Measurements from ENCODE around the gene PHF11. TPM values are rescaled to one million over a fixed set of nuclear protein-coding genes. Genes with fewer than 3 reads are reported as not detected.

Gene PHF11
- total RNA-seq, 1 experiment from 2014 or later, result 8.8 TPM

DNA sequence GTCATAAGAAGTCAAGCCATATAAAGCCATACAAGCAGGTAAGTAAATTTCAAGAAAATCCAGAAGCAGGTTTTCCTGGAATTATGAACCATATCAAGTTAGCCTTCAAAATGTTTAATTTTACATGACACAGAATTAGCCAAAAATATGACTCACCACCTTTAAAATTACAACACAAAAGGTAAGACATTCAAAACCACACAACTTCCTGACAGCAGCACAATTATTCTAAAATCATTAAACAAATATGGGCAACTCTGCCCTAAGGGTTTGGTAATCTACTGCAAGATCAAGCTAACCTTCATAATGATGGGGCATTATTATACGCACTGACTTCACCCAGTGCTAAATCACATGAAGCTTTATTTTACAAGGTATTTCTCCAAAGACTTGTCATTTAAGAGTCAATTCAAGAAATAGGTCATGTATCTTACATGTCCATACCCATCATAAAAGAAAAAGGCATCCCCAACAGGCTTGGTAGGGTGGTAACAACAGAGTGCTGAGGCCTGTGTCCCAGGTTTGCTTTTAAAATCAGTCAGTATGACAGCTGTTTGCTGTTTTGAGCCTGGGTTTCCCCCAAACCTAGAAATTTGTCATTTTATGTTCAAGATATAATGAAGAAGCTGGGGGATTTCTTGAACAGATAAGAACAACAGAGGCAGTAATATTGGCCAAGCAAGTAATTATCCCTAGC lies 74.4 kb downstream of the PHF11 start:
- in situ Hi-C loops (cut with HindIII; ENCODE audit: low pct_unique_long_range_greater_than_20kb, low sequenced_read_pairs), result no loop called here
- no peak for DNase-seq (ENCODE audit: low read depth)

DNA sequence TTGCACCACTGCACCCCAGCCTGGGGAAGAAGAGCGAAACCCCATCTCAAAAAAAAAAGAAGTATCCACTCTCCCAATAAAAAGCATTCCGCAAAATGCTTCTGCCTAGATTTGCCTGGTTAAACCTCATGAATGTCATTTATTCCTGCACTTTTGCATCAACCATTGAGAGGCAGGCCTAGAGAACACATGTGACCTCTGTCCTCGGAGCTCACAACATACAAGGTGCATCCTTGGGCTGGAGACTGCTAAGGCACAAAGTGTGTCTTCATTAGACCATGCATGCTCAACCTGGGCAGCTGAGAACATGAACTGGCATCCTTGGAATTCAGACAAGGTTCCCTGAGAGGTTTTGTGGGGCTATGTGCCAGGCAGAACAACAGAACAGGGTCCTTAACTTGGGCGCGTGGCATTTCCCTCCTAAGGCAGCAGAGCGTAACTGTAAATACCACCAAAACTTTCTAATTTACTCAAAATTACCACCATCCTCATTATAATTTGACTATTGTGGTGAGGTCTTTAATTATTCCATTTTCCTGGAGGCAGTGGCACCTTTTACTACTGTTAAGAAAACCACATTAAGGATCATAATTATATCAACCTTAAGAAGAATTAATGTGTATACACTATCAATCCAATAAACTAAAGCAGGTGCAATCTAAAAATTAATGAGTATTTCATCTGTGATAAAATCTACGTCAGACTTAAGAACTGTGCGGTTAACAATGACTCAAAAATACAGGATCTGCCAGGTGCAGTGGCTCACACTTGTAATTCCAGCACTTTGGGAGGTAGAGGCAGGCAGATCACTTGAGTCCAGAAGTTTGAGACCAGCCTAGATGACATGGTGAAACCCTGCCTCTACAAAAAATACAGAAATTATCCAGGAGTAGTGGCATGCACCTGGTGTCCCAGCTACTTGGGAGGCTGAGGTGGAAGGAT lies 75.8 kb downstream of the PHF11 start:
- in situ Hi-C loops (cut with HindIII; ENCODE audit: low pct_unique_long_range_greater_than_20kb, low sequenced_read_pairs), result no loop called here
- no peak for DNase-seq (ENCODE audit: low read depth)

Other genes starting within 250 kb of the PHF11 start
- gene CDADC1, start 248.0 kb upstream of the PHF11 start, total RNA-seq (2014; rRNA removed; shearing (Covaris generic); ENCODE audit: low replicate concordance), result 1.0 and 2.5 TPM in 2 replicates
- gene CAB39L, start 51.9 kb upstream of the PHF11 start, total RNA-seq (2014; rRNA removed; shearing (Covaris generic); ENCODE audit: low replicate concordance), result 0.98 and 11.9 TPM in 2 replicates
- gene SETDB2, start 51.7 kb upstream of the PHF11 start, total RNA-seq (2014; rRNA removed; shearing (Covaris generic); ENCODE audit: low replicate concordance), result 2.1 and 4.1 TPM in 2 replicates
- gene RCBTB1, start 89.6 kb downstream of the PHF11 start, total RNA-seq (2014; rRNA removed; shearing (Covaris generic); ENCODE audit: low replicate concordance), result 0.91 and 1.7 TPM in 2 replicates
- gene ARL11, start 132.6 kb downstream of the PHF11 start, total RNA-seq (2014; rRNA removed; shearing (Covaris generic); ENCODE audit: low replicate concordance), result 0.06 TPM in 1 of 2 replicates, not detected in the other
- 177 and 198 TPM in 2 replicates for gene EBPL, start 195.5 kb downstream of the PHF11 start, total RNA-seq (2014; rRNA removed; shearing (Covaris generic); ENCODE audit: low replicate concordance)

Measured in Caki2 (cell line).